ENCODE results near the gene NHLH2.

Gene NHLH2

DNA sequence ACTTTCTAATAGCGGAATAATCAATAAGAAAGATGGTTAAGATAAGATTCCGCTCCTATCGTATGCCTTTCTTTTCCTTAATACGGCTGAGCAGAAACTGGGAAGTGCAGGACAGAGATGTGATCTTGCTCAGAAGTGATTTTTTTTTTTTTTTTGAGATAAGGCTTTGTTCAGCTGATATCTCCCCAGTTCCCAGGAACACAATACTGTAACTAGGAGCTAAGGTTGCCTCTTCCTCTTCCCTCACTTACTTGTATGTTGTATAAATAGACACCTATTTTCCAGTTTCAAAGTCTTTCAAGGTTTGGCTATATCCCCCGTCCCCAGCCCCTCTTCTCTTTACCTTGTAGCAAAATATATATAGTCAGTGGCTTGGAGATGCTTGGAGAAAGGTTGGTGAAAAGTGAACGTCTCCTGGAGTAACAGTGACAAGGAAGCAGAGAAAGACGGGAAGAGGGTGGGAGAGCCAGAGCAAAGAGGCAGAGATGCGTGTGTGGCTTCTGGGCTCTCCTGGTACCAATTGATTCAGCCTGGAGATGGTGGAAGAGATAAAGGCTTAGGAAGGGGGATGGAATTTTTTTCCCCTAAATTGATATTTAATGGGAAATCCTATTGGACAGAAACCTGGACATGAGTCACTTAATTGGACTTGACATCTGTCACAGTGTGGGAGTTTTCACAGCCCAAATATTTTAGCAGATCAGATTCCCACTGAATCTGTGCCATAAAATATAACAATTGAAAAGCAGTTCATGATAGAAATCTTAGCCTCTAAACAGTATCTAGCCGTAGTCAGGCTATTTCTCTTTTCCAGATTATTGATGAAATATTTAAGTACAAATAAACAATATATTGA is at the start of gene NHLH2:
NHLH2 (minus strand) TSS at position 522 of the 856 bp plus-strand sequence. CDS start 2,754 bp downstream, outside the sequence.
- H3K4me3 ChIP-seq (replicated peaks in 1 of 2; ENCODE audit: low read depth in 2 of 2, low read length in 2 of 2) = no peak within 1 kb of the TSS
- no peak for DNase-seq (ENCODE audit: low read depth in 2 of 2)
- TF ChIP-seq, protein P1, sequence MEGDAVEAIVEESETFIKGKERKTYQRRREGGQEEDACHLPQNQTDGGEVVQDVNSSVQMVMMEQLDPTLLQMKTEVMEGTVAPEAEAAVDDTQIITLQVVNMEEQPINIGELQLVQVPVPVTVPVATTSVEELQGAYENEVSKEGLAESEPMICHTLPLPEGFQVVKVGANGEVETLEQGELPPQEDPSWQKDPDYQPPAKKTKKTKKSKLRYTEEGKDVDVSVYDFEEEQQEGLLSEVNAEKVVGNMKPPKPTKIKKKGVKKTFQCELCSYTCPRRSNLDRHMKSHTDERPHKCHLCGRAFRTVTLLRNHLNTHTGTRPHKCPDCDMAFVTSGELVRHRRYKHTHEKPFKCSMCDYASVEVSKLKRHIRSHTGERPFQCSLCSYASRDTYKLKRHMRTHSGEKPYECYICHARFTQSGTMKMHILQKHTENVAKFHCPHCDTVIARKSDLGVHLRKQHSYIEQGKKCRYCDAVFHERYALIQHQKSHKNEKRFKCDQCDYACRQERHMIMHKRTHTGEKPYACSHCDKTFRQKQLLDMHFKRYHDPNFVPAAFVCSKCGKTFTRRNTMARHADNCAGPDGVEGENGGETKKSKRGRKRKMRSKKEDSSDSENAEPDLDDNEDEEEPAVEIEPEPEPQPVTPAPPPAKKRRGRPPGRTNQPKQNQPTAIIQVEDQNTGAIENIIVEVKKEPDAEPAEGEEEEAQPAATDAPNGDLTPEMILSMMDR (IDR thresholded peaks at IDR 0.05; ENCODE audit: low read depth, low read length) = no peak

- TF ChIP-seq, protein P1 (IDR thresholded peaks at IDR 0.05; ENCODE audit: low read depth, low read length) = no peak
- DNase-seq (ENCODE audit: low read depth in 2 of 2) = no peak
- H3K4me3 ChIP-seq (replicated peaks in 1 of 2; ENCODE audit: low read depth in 2 of 2, low read length in 2 of 2) = no peak overlapping the region
Measured at GRCh38 chr1:115890580-115890979, 49.7 kb upstream of the NHLH2 start.

DNA sequence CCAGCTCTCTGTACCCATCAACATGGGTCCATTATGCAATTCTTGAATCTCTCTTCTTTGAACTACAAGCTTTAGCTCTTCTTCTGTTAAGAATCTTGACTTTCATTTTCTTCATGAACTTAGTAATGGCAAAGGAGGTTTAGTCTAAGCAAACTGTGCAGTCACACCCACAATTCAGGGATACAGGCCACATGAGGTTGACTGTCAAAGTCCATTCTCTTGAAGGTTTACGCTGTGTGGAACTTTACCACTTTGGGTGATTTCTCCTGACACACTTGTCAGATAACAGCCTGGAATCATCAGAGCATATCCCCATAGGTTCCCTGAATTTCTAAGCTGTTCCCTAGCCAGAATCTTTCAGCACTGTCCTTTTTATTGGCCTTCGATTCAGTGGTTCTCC is 48.0 kb upstream of the NHLH2 start:
- TF ChIP-seq, protein P1 (IDR thresholded peaks at IDR 0.05; ENCODE audit: low read depth, low read length) = no peak
- H3K4me3 ChIP-seq (replicated peaks in 1 of 2; ENCODE audit: low read depth in 2 of 2, low read length in 2 of 2) = no peak overlapping the region
- no peak for DNase-seq (ENCODE audit: low read depth in 2 of 2)

- no peak overlapping the region for H3K4me3 ChIP-seq (replicated peaks in 1 of 2; ENCODE audit: low read depth in 2 of 2, low read length in 2 of 2)
- DNase-seq (ENCODE audit: low read depth in 2 of 2) = no peak
- TF ChIP-seq, protein P1 (IDR thresholded peaks at IDR 0.05; ENCODE audit: low read depth, low read length) = no peak
Measured at GRCh38 chr1:115882913-115883902, 42.3 kb upstream of the NHLH2 start.

DNA sequence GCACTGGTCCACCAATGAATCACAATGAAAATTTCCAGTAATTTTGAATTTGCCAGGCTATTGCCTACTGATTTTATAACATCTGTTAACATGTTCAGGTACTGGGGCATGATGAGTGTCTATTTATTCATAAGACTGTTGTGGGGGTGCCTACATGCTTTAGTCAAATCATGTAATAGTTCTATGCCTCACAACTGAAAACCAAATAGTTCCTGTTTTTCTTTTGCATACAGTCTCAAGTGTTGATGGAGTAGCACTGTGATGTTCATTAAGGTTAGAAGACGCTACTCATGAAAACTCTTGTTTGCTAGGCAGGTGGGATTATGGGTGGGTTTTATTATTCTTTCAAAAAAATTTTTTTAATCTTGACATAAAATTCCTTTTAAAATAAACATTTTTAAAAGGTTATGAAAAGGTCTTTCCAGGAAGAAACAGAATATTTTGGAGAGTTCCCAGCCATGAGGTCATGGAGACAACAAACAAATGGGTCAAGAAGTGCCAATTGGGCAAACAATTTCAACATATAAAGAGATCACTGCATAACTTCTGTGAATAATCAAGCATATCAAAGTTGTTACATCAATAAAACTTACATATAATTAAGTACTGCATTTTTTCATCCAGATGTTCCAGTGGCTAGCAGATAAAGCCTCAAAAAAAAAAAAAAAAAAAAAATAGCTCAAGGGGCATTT is 40.2 kb upstream of the NHLH2 start:
- H3K4me3 ChIP-seq (replicated peaks in 1 of 2; ENCODE audit: low read depth in 2 of 2, low read length in 2 of 2) = no peak overlapping the region
- TF ChIP-seq, protein P1 (IDR thresholded peaks at IDR 0.05; ENCODE audit: low read depth, low read length) = no peak
- no peak for DNase-seq (ENCODE audit: low read depth in 2 of 2)

DNA sequence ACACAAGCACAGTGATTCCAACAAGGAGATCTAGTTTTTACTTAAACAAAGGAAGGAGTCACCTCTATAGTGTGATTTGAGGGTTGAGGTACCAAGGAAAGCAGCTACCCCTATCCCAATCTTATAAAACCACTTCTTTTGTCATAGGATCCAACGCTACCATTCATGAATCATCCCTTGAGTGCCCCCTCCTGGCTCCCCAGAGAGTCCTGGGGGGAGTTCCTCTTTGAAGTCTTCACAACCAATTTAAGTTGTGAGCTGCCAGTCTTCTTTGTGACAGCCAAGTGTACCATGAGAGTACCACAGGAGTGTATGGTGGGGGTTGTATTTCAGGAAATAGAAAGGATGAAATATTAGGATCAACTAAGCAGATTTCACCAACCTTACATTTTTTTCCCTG is 39.1 kb upstream of the NHLH2 start:
- no peak for DNase-seq (ENCODE audit: low read depth in 2 of 2)
- no peak overlapping the region for H3K4me3 ChIP-seq (replicated peaks in 1 of 2; ENCODE audit: low read depth in 2 of 2, low read length in 2 of 2)
- TF ChIP-seq, protein P1 (IDR thresholded peaks at IDR 0.05; ENCODE audit: low read depth, low read length) = no peak

Measured in cardiac fibroblast (primary cell).